ENCODE results near the gene ST6GAL1.

ST6GAL1 gene

DNA sequence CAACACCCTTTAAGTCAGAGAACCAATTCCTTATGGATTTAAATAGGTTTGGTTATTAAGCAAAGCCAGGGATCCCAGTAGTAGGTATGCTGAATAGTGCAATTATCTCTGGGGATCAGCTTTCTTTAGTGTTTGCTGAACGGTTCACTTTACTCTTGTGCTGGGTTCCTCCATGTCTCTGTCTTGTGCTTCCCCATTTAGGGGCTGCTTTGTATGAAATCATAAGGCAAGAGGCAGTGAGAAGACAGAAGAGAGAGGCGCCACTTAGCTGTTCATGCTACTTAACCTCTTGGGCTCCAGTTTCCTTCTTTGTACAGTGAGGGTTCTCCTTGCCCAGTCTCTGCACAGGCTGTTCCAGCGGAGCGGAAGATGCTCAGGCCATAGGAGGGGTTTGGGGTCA is 3.5 kb downstream of the ST6GAL1 start:
- no peak overlapping the region for H3K4me3 ChIP-seq (ENCODE audit: insufficient read length, low read depth)
- DNase-seq (ENCODE audit: low read depth, low spot score), result no peak
- H3K9me3 ChIP-seq (ENCODE audit: insufficient read depth, low read length), result no peaks in the 10 kb centered on the region
- H3K36me3 ChIP-seq (ENCODE audit: insufficient read depth, insufficient read length, low read length), result peaks cover 17% of the 10 kb centered on the region
- TF ChIP-seq YY1 (IDR thresholded peaks at IDR 0.05; ENCODE audit: insufficient read depth, insufficient read length), result no peak
- TF ChIP-seq SUZ12 (IDR thresholded peaks at IDR 0.05; ENCODE audit: extremely low read depth, insufficient read depth, insufficient read length), result no peak
- no peak for TF ChIP-seq ZNF274 (IDR thresholded peaks at IDR 0.05; ENCODE audit: low read depth, low read length)
- H3K27me3 ChIP-seq (ENCODE audit: insufficient read depth, insufficient read length), result no peaks in the 10 kb centered on the region
- no peak overlapping the region for H3K9ac ChIP-seq (ENCODE audit: insufficient read length, low read depth)
- peaks cover 9% of the 10 kb centered on the region for H3K4me1 ChIP-seq (ENCODE audit: insufficient read depth, insufficient read length)

DNA sequence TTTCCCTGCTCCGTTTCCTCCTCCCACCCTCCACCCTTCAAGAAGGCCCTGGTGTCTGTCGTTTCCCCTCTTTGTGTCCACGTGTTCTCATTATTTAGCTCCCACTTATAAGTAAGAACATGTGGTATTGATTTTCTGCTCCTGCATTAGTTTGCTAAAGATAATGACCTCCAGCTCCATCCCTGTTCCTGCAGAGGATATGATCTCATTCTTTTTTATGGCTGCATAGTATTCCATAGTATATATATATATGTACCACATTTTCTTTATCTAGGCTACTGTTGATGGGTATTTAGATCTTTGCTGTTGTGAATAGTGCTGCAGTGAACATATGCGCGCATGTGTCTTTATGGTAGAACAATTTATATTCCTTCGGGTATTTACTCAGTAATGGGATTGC is 4.8 kb downstream of the ST6GAL1 start:
- no peak for DNase-seq (ENCODE audit: low read depth, low spot score)
- H3K4me3 ChIP-seq (ENCODE audit: insufficient read length, low read depth), result no peak overlapping the region
- no peak overlapping the region for H3K9ac ChIP-seq (ENCODE audit: insufficient read length, low read depth)
- peaks cover 17% of the 10 kb centered on the region for H3K36me3 ChIP-seq (ENCODE audit: insufficient read depth, insufficient read length, low read length)
- H3K27me3 ChIP-seq (ENCODE audit: insufficient read depth, insufficient read length), result no peaks in the 10 kb centered on the region
- TF ChIP-seq YY1 (IDR thresholded peaks at IDR 0.05; ENCODE audit: insufficient read depth, insufficient read length) (no peak), ZNF274 (IDR thresholded peaks at IDR 0.05; ENCODE audit: low read depth, low read length) (no peak), SUZ12 (IDR thresholded peaks at IDR 0.05; ENCODE audit: extremely low read depth, insufficient read depth, insufficient read length) (no peak)
- H3K4me1 ChIP-seq (ENCODE audit: insufficient read depth, insufficient read length), result peaks cover 6% of the 10 kb centered on the region
- no peaks in the 10 kb centered on the region for H3K9me3 ChIP-seq (ENCODE audit: insufficient read depth, low read length)

GRCh38 chr3:186937017-186937875 is 6.9 kb downstream of the ST6GAL1 start:
- peaks cover 15% of the 10 kb centered on the region for H3K4me1 ChIP-seq (ENCODE audit: insufficient read depth, insufficient read length)

DNA sequence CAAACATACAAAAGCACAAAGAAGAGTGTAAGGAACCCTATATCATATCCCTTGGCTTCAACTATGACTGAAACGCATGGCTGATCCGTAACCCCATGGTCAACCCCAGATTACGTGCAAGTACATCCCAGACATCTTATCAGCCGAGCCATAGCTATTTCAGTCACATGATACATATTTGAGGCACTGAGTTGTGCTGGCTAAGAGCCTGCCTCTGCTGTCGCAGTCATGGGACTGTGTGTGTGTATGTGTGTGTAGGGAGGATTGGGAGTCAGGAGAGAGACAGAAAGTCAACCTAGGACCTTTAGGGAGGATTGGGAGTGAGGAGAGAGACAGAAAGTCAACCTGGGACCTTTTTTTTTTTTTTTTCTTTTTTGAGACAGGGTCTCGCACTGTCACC is 8.4 kb downstream of the ST6GAL1 start:
- TF ChIP-seq SUZ12 (IDR thresholded peaks at IDR 0.05; ENCODE audit: extremely low read depth, insufficient read depth, insufficient read length), result no peak
- no peak for TF ChIP-seq ZNF274 (IDR thresholded peaks at IDR 0.05; ENCODE audit: low read depth, low read length)
- no peak for TF ChIP-seq YY1 (IDR thresholded peaks at IDR 0.05; ENCODE audit: insufficient read depth, insufficient read length)
- DNase-seq (ENCODE audit: low read depth, low spot score), result no peak
- H3K36me3 ChIP-seq (ENCODE audit: insufficient read depth, insufficient read length, low read length), result peaks cover 14% of the 10 kb centered on the region

More at GRCh38 chr3:186937017-186937875, 6.9 kb downstream of the ST6GAL1 start:
- no peak overlapping the region for H3K9ac ChIP-seq (ENCODE audit: insufficient read length, low read depth)
- no peak for TF ChIP-seq ZNF274 (IDR thresholded peaks at IDR 0.05; ENCODE audit: low read depth, low read length)
- TF ChIP-seq YY1 (IDR thresholded peaks at IDR 0.05; ENCODE audit: insufficient read depth, insufficient read length), result no peak
- TF ChIP-seq SUZ12 (IDR thresholded peaks at IDR 0.05; ENCODE audit: extremely low read depth, insufficient read depth, insufficient read length), result no peak
- H3K27me3 ChIP-seq (ENCODE audit: insufficient read depth, insufficient read length), result no peaks in the 10 kb centered on the region
- no peak overlapping the region for H3K4me3 ChIP-seq (ENCODE audit: insufficient read length, low read depth)
- no peak for DNase-seq (ENCODE audit: low read depth, low spot score)
- H3K9me3 ChIP-seq (ENCODE audit: insufficient read depth, low read length), result no peaks in the 10 kb centered on the region
- H3K36me3 ChIP-seq (ENCODE audit: insufficient read depth, insufficient read length, low read length), result peaks cover 17% of the 10 kb centered on the region

DNA sequence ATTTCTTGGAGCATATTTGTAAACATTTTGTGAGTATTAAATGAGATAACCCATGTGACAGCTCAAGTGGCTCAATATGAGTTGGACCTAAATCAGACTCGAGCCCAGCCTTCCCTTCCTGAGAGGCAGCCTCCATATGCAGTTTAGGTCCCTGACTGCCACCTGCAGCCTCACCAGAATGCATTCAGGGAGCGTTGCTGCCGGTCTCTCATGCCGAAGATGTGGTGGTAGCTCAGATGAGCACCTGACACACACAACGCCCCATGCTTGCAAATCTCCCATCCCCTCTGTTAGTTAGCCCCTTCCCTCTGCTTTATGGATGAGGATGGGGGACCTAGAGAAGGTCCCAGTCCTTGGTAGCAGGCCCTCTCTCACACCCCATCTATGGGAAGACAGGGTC is 9.2 kb downstream of the ST6GAL1 start:
- no peak for DNase-seq (ENCODE audit: low read depth, low spot score)
- no peaks in the 10 kb centered on the region for H3K27me3 ChIP-seq (ENCODE audit: insufficient read depth, insufficient read length)
- H3K9ac ChIP-seq (ENCODE audit: insufficient read length, low read depth), result no peak overlapping the region
- H3K4me1 ChIP-seq (ENCODE audit: insufficient read depth, insufficient read length), result peaks cover 12% of the 10 kb centered on the region
- TF ChIP-seq ZNF274 (IDR thresholded peaks at IDR 0.05; ENCODE audit: low read depth, low read length) (no peak), YY1 (IDR thresholded peaks at IDR 0.05; ENCODE audit: insufficient read depth, insufficient read length) (no peak), SUZ12 (IDR thresholded peaks at IDR 0.05; ENCODE audit: extremely low read depth, insufficient read depth, insufficient read length) (no peak)
- H3K9me3 ChIP-seq (ENCODE audit: insufficient read depth, low read length), result no peaks in the 10 kb centered on the region
- H3K36me3 ChIP-seq (ENCODE audit: insufficient read depth, insufficient read length, low read length), result peaks cover 13% of the 10 kb centered on the region
- H3K4me3 ChIP-seq (ENCODE audit: insufficient read length, low read depth), result no peak overlapping the region

More for the DNA sequence above, 8.4 kb downstream of the ST6GAL1 start:
- H3K4me1 ChIP-seq (ENCODE audit: insufficient read depth, insufficient read length), result peaks cover 12% of the 10 kb centered on the region
- no peaks in the 10 kb centered on the region for H3K9me3 ChIP-seq (ENCODE audit: insufficient read depth, low read length)
- no peaks in the 10 kb centered on the region for H3K27me3 ChIP-seq (ENCODE audit: insufficient read depth, insufficient read length)
- H3K9ac ChIP-seq (ENCODE audit: insufficient read length, low read depth), result no peak overlapping the region
- H3K4me3 ChIP-seq (ENCODE audit: insufficient read length, low read depth), result no peak overlapping the region

GRCh38 chr3:186940967-186941366 is 10.6 kb downstream of the ST6GAL1 start:
- Histone ChIP-seq H3K4me1 (ENCODE audit: insufficient read depth, insufficient read length) (peaks cover 12% of the 10 kb centered on the region), H3K36me3 (ENCODE audit: insufficient read depth, insufficient read length, low read length) (peaks cover 9% of the 10 kb centered on the region), H3K9me3 (ENCODE audit: insufficient read depth, low read length) (no peaks in the 10 kb centered on the region), H3K4me3 (ENCODE audit: insufficient read length, low read depth) (no peak overlapping the region), H3K9ac (ENCODE audit: insufficient read length, low read depth) (no peak overlapping the region), H3K27me3 (ENCODE audit: insufficient read depth, insufficient read length) (no peaks in the 10 kb centered on the region)
- DNase-seq (ENCODE audit: low read depth, low spot score), result no peak
- TF ChIP-seq ZNF274 (IDR thresholded peaks at IDR 0.05; ENCODE audit: low read depth, low read length) (no peak), SUZ12 (IDR thresholded peaks at IDR 0.05; ENCODE audit: extremely low read depth, insufficient read depth, insufficient read length) (no peak), YY1 (IDR thresholded peaks at IDR 0.05; ENCODE audit: insufficient read depth, insufficient read length) (no peak)

DNA sequence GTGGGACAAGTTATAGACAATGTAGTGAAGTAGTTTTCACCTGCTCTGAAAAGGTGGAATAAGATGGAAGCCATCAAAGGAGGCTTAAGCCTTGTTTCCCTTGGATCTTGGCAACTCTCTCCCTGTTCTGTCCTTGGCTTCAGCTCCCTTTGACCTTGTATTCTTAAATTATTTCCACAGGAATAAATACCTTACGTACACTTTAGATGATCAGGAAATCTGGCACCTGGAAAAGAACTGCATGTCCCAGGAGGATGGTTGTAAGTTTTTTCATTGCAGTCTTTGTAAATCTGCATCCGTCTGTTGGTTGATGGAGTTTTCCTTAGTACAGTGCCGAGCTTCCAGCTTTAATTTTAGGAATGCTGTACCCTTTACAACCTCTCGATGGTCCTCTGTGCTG is 11.8 kb downstream of the ST6GAL1 start:
- no peak overlapping the region for H3K9ac ChIP-seq (ENCODE audit: insufficient read length, low read depth)
- H3K4me1 ChIP-seq (ENCODE audit: insufficient read depth, insufficient read length), result peaks cover 12% of the 10 kb centered on the region
- TF ChIP-seq ZNF274 (IDR thresholded peaks at IDR 0.05; ENCODE audit: low read depth, low read length), result no peak
- TF ChIP-seq YY1 (IDR thresholded peaks at IDR 0.05; ENCODE audit: insufficient read depth, insufficient read length), result no peak
- TF ChIP-seq SUZ12 (IDR thresholded peaks at IDR 0.05; ENCODE audit: extremely low read depth, insufficient read depth, insufficient read length), result no peak
- H3K36me3 ChIP-seq (ENCODE audit: insufficient read depth, insufficient read length, low read length), result peaks cover 16% of the 10 kb centered on the region
- H3K9me3 ChIP-seq (ENCODE audit: insufficient read depth, low read length), result no peaks in the 10 kb centered on the region
- H3K4me3 ChIP-seq (ENCODE audit: insufficient read length, low read depth), result no peak overlapping the region
- no peak for DNase-seq (ENCODE audit: low read depth, low spot score)
- no peaks in the 10 kb centered on the region for H3K27me3 ChIP-seq (ENCODE audit: insufficient read depth, insufficient read length)
